Measurements from ENCODE around the gene C17orf107. TPM values are rescaled to one million over a fixed set of nuclear protein-coding genes. Genes with fewer than 3 reads are reported as not detected.

C17orf107 gene
- total and polyA plus RNA-seq, 2 of the 13 experiments (the other 11 are each of a cell fraction or from before 2014, with no cell fraction given): 0.20 to 0.59 TPM

DNA sequence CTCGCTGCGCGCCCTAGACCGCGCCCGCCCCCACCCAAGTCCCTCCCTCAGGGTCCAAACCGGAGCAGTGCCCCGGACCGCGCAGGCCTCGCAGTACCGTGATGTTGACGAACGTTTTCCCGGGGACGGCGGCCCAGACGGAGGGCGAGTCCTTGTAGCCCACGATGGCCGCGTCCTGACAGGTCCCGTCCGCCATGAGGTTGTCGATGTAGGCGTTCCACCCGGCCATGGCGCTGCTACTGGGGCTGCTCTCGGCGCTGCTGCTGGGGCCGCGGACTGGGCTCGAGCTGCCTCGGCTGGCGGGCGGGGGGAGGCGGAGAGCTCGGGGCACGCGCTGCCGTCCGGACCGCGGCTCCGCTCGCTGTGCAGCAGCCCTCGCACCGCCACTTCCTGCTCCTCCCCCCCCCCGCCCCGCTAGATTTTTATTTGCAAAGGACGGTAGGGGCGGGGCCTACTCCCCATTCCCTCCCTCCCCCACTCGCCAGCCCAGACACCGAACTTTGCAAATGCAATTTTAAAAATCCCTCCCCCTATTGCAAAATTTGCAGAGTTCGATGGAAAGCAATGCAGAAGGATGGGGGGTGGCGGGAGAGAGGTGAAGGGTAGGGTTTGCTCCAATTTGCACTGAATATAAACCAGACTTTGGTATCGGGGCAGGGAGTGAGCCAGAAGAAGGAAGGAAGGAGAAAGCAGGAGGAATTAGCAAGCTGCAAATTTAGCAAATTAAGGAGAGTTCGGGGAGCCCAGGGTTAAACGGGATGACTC is 49.0 kb downstream of the C17orf107 start, which contains the start of gene PFN1 (continued):
- TF ChIP-seq, protein P1, sequence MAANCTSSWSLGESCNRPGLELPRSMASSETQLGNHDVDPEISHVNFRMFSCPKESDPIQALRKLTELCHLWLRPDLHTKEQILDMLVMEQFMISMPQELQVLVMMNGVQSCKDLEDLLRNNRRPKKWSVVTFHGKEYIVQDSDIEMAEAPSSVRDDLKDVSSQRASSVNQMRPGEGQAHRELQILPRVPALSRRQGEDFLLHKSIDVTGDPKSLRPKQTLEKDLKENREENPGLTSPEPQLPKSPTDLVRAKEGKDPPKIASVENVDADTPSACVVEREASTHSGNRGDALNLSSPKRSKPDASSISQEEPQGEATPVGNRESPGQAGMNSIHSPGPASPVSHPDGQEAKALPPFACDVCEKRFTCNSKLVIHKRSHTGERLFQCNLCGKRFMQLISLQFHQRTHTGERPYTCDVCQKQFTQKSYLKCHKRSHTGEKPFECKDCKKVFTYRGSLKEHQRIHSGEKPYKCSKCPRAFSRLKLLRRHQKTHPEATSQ (CRISPR knock-in tag; IDR thresholded peaks at IDR 0.05; ENCODE audit: borderline replicate concordance): no peak
- TF ChIP-seq HNRNPL (IDR thresholded peaks at IDR 0.05; ENCODE audit: low read depth, low read length) (no peak), IRX3 (CRISPR knock-in tag; IDR thresholded peaks at IDR 0.05; ENCODE audit: borderline replicate concordance, low read depth) (no peak; the same call in 1 of the 2 replicates), ARID4A (CRISPR knock-in tag; IDR thresholded peaks at IDR 0.05; ENCODE audit: borderline replicate concordance) (peak; percentile 83), MEIS2 (CRISPR knock-in tag; IDR thresholded peaks at IDR 0.05) (peak; percentile 91), ZFP36L2 (CRISPR knock-in tag; IDR thresholded peaks at IDR 0.05) (no peak), ZNF253 (CRISPR knock-in tag; IDR thresholded peaks at IDR 0.05; ENCODE audit: borderline replicate concordance) (no peak), ZNF430 (CRISPR knock-in tag; IDR thresholded peaks at IDR 0.05) (peak; percentile 65), ZNF777 (CRISPR knock-in tag; IDR thresholded peaks at IDR 0.05) (no peak; the same call in none of the 2 replicates), ZNF7 (CRISPR knock-in tag; IDR thresholded peaks at IDR 0.05) (no peak), ADNP (CRISPR knock-in tag; IDR thresholded peaks at IDR 0.05) (no peak), MAFK (conservative IDR thresholded peaks at IDR 0.05 in 1 of 2, IDR thresholded peaks at IDR 0.05 in 1 of 2; ENCODE audit: low read length in 2 of 2) (no peak), ZBTB3 (CRISPR knock-in tag; IDR thresholded peaks at IDR 0.05; ENCODE audit: borderline replicate concordance, low read depth) (no peak), ZNF768 (CRISPR knock-in tag; IDR thresholded peaks at IDR 0.05) (peak; percentile 72; the same call in 1 of the 2 replicates)
- TF ChIP-seq, protein P2, sequence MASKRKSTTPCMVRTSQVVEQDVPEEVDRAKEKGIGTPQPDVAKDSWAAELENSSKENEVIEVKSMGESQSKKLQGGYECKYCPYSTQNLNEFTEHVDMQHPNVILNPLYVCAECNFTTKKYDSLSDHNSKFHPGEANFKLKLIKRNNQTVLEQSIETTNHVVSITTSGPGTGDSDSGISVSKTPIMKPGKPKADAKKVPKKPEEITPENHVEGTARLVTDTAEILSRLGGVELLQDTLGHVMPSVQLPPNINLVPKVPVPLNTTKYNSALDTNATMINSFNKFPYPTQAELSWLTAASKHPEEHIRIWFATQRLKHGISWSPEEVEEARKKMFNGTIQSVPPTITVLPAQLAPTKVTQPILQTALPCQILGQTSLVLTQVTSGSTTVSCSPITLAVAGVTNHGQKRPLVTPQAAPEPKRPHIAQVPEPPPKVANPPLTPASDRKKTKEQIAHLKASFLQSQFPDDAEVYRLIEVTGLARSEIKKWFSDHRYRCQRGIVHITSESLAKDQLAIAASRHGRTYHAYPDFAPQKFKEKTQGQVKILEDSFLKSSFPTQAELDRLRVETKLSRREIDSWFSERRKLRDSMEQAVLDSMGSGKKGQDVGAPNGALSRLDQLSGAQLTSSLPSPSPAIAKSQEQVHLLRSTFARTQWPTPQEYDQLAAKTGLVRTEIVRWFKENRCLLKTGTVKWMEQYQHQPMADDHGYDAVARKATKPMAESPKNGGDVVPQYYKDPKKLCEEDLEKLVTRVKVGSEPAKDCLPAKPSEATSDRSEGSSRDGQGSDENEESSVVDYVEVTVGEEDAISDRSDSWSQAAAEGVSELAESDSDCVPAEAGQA (IDR thresholded peaks at IDR 0.05; ENCODE audit: low read depth): no peak
- TF ChIP-seq, protein P2 (CRISPR knock-in tag; IDR thresholded peaks at IDR 0.05; ENCODE audit: borderline replicate concordance): no peak; the same call in 1 of the 2 replicates
- TF ChIP-seq, protein P3, sequence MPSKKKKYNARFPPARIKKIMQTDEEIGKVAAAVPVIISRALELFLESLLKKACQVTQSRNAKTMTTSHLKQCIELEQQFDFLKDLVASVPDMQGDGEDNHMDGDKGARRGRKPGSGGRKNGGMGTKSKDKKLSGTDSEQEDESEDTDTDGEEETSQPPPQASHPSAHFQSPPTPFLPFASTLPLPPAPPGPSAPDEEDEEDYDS (CRISPR knock-in tag; IDR thresholded peaks at IDR 0.05): peak; percentile 67; the same call in 1 of the 2 replicates

All from HepG2 (cell line).